ENCODE measurements around the gene PRR29.
A peak's percentile ranks its signal among the peaks of the same experiment; 100 is the strongest.
"Not testable (repeated sequence)": the region's sequence is repeated elsewhere in the genome, so short reads cannot be mapped to it uniquely, and the experiment has no call there.

PRR29 gene

DNA sequence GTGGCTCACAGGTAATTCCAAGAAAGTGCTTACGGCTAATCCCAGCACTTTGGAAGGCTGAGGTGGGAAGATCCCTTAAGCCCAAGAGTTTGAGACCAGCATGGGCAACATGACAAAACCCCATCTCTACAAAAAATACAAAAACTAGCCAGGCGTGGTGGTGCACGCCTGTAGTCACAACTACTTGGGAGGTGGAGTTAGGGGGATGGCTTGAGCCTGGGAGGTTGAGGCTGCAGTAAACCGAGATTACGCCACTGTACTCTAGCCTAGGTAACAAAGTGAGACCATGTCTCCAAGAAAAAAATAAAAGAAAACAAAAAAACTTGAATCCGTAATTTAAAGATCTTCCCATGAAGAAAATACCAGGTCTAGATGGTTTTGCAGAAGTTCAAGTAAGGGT is 17.3 kb downstream of the PRR29 start:
- no peak for DNase-seq (ENCODE audit: low read depth in 2 of 2)

DNA sequence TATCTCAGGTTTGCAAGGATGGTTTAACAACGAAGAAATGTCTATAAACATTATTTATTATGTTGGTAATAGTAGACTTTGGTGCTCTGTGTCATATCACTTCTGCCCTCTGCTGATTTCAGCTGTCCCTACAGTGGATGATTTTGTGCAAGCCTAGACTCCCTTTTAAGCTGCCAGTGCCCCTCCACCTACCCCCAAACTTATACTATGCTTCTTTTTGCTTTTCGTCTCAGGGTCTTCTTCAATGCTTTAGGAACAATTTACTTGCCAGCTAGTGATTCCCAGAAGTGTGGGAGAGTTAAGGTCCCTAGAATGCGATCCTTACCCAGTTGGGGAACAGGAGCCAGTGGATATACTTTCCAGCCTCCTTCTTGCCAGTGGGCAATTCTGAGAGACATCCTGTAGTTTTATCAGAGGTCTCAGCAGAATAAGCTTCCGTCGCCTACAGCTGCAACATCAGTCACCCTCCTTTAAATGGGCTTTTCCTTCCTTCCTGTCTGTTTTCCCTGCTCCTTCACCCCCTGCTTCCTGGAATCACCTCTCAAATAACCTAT is 18.2 kb downstream of the PRR29 start:
- no peak for DNase-seq (ENCODE audit: low read depth in 2 of 2)

DNA sequence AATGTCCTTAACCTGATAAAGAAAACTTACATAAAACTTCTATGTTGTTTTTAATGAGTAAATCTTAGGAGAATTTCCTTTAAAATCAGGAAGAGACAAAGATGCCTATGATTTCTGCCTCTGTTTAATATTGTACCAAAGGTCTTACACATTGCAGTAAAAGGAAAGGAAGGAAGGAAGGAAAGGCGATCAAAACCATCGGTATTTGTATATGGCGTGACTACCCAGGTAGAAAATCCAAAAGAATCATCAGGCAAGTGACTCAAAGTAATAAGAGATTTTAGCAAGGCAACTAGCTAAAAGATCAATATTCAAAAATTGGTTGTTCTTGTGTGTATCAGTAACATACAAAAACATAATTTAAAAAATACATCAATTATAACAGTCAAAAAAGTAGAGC is 18.8 kb downstream of the PRR29 start:
- DNase-seq (ENCODE audit: low read depth in 2 of 2), result no peak

DNA sequence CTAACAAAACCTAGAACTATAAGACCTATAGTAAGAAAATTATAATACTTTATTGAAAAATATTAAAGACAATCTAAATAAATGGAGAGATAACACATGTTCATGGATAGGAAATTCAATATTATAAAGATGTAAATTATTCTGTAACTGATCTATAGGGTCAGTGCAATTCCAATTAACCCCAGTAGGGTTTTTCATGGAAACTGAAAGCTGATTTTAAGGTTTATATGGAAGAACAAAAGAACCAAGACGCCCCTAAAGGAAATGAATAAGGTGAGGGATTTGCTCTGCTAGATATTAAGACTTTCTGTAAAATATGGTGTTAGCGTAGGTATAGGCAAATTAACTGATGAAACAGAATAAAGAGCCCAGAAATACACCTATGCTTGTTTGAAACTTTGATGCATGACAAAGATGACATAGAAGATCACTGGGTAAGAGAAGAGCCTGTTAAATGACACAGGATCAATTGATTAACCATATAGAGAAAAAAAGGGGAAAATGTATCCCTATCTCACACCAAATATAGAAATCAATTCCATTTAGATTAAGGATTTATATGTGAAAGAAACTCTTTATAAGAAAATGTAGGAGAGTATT is 19.3 kb downstream of the PRR29 start:
- DNase-seq (ENCODE audit: low read depth in 2 of 2), result no peak

DNA sequence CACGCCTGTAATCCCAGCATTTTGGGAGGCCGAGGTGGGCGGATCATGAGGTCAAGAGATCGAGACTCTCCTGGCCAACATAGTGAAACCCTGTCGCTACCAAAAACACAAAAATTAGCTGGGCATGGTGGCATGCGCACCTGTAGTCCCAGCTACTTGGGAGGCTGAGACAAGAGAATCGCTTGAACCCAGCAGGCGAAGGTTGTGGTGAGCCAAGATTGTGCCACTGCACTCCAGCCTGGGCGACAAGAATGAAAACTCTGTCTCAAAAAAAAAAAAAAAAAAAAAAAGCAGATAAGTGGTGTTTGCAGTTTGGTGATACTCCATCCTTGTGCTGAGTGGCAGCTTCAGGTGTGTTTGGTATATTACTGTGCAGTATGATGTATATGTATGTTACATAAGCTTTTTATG is 21.4 kb downstream of the PRR29 start:
- not testable (repeated sequence) for DNase-seq (ENCODE audit: low read depth in 2 of 2)

DNA sequence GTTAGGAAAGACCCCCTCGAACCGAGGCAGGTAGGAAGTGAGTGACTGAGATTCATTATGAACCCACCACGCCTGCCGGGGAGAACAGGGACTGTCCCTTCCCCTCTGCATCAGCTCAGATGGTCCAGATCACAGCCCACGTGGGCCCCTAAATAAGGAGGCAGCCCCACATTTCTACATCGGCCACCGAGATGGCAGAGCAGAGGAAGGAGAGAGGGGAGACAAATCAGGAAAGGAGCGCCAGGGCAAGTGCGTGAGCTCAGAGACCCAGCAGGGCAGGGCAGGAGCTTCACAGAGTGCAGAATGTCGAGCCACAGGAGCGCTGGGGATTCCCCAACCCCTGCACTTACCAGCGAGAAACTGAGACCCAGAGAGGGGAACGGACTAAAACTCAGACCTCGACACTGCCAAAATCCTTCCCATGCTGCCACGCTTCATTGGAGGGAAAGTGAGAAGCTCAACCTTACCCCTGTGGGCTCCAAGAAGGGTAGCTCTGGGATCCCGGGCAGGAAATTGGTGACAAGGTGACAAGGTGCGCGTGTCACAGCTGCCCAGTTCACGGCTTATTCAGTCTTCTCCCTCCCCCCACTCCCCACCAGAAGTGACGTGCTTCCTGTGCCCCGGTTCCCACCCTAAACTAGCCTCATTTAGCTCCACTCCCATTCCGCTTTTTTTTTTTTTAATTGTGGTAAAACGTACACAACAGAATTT is 22.1 kb downstream of the PRR29 start, which contains the start of gene ICAM2:
ICAM2 (minus strand) TSS at position 578 of the 711 bp plus-strand sequence. CDS start 13,942 bp downstream, outside the sequence.
- DNase-seq (ENCODE audit: low read depth in 2 of 2), result peak; percentile 76 to 87

DNA sequence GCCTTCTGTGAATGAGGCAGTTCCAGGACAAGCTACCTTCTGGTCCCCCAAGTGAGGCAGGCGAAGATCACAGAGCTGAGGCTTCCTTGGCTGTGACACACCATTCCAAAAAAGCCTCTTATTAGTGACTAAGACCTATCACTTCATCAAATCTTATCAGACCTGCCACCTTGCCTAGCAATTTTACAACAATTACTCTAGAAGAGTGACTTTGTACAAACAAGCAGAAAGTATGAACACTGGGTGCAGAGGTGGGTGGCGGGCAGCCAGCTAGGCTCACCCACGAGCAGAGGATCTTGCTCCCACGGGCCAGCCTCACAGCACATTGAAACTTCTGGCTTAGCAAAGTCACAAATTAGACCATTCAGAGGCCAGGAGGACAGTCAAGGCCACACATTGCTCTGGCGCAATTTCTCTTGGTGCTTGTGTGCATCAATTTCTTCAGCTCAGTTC is 24.5 kb downstream of the PRR29 start:
- no peak for DNase-seq (ENCODE audit: low read depth in 2 of 2)

DNA sequence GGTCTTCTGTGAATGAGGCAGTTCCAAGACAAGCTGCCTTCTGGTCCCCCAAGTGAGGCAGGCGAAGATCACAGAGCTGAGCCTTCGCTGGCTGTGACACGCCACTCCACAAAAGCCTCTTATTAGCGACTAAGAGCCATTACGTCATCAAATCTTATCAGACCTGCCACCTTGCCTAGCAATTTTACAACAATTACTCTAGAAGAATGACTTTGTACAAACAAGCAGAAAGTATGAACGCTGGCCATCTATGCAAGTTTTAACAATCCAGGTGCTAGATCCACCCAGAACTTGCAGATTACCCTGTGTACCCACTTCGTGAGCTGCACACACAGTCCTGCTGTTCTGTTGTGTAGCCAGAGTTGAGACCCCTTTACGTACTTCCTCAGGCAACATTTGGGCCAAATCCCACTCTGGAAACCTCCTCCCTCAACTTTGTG is 26.1 kb downstream of the PRR29 start:
- no peak for DNase-seq (ENCODE audit: low read depth in 2 of 2)

DNA sequence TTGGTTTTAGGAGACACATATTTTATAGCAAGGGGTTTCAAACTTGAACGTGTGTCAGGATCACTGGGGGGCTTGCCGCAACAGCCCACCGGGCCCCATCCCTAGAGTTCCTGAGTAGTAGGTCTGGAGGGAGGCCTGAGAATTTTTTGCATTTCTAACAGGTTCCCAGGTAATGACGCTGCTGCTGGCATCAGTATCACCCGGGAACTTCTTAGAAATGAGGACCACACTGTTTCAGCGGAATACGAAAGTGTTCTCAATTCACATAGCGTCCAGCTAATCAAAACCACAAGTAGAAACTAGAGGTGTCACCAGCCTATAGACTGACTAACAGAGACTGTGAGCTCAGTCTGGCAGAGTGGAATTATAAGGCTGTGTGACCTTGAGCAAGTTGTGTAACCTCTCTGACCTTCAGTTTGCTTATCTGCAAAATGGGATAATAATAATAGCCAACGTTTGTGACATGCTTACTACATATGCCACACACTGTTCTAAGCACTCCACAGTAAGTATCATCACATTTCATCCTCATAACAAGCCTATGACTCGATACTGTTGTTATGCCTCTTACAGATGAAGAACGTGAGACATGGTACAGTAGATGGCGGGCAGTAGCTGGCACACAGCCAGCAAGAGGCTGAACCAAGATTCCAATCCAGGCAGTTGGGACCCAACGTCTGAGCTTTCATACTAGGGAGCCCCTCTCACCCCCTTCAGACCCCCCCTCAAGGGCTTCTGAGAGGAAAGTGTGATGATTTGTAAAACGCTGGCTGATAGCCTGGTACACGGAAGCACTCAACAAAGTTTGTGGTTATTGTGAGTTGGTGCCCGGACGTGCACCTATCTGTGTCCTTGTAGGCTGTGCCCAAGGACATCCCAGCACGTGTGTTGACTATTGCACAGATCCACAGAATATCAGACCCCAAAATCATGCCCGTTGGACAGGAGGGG is 26.9 kb downstream of the PRR29 start:
- peak; percentile 19 to 20 for DNase-seq (ENCODE audit: low read depth in 2 of 2)

DNA sequence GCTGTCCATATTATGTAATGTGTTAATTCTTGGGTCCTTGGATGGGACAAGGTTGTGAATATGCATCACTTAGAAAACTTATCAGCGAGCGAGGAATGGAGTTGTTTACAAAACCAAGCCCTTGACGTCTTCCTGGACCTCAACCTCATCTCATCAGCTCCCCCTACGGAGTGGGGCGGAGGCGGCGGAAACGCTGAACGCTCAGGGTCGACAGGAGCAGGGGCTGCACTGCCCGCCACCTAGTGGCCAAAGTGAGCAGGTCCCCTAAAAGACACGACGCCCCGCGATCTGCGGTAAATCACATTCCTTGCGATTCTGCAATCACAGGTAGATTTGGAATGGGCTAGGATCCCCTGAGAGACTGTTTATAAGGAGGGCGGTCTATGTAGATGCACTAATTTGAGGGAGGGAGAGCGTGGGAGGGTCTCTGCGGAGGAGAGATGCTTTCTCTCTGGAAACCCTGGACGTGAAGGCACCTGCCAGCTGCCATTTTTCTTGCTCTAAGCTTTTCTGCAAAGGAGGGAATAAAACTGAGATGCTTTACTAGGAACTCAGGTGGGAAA is 27.7 kb downstream of the PRR29 start:
- peak; percentile 74 to 83 for DNase-seq (ENCODE audit: low read depth in 2 of 2)

DNA sequence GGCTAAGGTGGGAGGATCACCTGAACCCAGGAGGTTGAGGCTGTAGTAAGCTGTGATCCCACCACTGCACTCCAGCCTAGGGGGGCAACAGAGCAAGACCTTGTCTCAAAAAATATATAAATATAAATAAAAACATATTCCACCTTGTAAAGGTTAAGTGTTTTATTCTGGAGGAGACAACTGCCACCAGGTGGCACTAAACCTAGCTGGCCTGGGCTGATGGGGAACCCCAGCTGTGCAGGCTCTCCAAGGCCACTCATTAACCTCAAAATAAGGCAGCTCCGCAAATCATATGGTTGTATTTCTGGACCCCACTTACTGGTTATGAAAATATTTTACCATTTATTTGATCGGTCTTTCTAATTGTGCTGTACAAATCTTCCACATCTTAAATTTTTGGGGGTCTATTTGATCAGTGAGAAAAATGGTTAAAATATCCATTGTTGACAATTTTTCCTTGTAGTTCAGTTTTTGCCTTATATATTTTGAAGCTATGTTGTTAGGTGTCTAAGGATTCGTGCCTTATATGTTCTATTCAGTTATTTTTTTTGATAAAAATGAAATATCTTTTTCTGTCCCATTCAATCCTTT is 30.8 kb downstream of the PRR29 start:
- DNase-seq (ENCODE audit: low read depth in 2 of 2), result peak; percentile 41 to 56

DNA sequence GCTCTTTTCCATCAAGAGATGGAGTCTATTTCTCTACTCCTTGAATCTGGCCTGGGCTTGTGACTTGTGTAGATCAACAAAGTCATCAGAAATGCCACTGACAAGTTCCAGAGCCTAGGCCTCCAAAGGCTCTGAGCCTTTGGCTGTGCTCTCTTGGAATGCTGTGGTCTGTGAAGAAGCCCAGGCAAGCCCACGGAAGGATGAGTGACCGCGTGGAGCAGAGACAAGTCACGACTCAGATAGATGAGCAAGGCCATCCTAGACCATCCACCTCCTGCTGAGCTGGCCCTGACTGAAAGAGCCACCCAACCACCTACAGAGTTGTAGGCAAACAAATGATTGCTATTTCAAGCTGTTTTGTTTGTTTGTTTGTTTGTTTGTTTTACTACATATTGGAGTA is 33.9 kb downstream of the PRR29 start:
- no peak for DNase-seq (ENCODE audit: low read depth in 2 of 2)

DNA sequence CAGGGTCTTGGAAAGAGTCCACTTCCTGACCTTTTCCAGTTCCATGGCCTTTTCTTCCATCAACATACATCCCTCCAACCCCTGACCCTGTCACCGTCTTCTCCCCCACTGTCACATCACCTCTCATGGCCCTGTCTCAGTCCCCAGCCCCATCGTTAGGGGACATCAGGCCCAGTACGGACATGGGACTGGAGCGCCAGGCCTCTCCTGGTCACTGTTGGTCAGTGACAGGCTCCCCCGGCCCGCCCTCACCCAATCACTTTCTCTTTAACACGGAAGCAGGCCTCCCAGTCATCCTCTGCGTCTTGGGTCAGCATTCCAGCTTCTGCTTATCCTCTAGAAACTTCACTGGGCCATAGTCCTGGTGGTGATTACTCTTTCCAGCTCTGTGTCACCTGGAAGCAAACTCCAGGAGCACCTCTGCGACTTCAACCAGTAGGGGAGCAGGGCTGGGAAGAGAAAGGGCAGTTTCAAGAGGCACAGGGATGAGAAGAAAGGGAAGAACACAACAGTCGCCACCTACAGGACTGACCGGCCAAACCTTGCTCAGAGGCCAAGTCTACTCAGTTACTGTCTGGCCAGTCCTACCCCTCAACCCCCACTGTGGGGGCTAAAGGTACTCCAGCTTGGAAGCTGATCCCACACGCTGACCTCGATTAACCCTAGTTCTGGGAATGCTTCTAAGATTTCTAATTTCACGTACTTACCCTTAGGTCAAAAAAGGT is 38.2 kb downstream of the PRR29 start:
- no peak for DNase-seq (ENCODE audit: low read depth in 2 of 2)

DNA sequence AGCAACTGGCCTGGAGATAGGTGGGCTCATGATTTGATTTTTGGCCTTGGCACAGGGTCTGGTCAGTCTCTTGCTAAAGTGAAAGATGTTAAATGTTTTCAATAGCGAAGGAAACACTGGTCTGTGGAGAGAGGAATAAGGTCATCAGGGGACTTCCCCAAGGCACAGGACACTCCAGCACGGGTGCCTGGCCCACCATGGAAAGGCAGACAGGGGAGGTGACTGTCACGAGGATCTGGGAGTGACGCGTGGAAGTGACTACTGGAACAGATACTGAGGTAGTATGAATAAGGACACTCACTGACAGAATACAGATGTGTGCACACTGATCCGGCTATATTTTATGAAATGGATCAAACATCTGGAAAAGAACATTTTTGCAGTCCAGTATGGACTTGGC is 39.0 kb downstream of the PRR29 start:
- no peak for DNase-seq (ENCODE audit: low read depth in 2 of 2)

DNA sequence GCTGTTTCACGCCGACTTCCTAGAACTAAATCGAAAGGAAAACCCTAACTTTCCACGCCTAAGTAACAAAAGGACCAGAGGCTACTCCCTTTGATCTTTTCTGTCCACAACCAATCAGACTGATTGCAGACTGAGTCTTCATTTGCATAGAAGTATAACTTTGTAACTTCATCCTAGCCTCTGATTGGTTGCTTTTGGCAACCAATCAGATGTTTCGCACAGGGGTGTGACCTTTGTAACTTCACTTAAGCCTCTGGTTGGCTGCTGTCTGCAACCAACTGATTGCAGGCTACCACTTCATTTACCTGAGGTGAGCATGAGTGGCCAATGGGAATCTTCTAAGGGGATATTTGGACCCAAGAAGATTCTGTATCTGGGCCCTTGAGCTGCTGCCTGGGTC is 39.7 kb downstream of the PRR29 start:
- DNase-seq (ENCODE audit: low read depth in 2 of 2), result no peak

DNA sequence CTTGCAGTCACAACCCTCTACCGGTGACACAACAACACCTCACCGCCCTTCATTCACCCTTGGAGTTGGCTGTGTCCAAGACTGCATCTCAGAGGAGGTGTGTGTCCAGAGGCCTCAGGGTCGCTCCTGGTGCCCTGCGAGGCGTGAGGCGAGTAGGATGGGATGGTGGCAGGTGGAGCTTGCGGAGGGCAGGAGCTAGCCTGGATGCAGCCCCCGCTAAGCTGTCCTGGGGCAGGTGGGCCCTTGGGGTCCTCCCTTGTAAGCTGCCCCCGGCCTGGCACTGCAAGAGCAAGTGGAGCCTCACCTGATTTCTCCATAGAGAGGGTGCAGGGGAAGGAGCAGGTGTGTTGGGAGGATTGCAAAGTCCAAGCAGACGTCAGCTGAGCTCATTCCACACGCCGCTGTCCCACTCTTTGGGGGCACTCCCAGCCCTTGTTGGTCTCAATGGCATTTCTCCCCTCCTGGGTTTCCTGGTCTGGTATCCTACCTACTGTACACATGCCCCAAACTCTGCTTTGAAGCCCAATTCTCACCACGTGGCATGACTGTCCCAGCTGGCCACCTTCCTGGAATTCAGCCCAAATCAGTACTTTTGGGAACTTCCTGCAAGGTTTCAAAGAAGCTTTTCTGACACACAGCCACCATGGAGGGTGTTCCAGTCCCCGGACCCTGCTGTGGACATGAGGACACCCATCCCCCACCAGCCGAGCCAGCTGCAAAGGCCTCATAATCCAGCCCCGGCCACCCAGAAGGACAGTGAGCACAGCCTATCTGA is 40.4 kb downstream of the PRR29 start:
- DNase-seq (ENCODE audit: low read depth in 2 of 2), result no peak

DNA sequence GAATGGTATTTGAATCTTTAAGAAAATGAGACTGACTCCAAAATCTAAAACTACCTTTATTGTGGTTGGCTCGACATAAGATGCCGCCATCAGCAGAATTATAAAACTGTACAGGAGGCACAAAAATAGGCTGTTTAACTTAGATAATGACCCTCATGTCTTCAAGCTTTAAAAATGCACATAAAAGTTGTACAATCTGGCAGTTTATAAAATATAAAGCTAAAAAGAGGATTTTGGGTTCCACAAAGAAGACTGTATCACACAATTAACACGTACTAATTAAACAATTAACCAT is 40.9 kb downstream of the PRR29 start:
- no peak for DNase-seq (ENCODE audit: low read depth in 2 of 2)

DNA sequence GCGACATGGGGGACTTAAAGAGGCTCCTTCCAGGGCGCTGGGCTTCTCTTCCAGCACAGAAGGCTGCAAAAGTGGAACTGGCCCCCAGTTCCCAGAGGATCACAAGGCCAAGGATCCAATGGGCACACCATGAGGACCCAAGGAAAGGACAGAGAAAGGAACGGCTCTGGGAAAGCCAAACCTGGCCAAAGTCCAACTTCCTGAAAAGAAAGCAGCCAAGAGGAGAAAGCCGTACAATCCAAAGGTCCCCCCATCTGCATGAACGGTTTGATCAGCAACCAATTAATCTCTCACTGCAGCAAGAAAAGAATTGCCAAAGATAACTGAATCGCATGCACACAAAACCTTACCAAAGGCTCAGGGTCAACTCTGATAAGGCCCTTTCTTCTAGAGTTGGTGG is 42.1 kb downstream of the PRR29 start:
- DNase-seq (ENCODE audit: low read depth in 2 of 2), result no peak

DNA sequence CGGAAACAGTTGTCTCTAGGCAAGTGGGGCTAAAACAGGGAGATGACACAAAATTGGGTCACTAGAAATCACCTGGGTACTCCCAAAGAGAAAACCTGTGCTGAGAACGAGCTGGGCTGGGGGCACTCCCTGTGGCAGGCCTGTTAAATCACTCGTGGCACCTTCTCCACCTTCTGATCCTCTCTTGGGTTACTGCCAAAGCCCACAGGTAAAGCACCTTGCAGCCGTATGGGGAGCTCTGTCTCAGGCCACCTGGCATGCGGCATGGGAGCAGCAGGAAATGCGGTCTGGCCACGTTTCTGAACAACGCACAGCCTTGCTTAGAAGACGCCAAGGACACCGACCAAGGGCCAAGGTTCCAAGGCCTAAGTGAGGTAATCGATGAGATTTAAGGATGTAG is 43.8 kb downstream of the PRR29 start:
- DNase-seq (ENCODE audit: low read depth in 2 of 2), result no peak

All from activated CD8-positive, alpha-beta memory T cell treated with anti-CD3 and anti-CD28 coated beads for 4 hours (primary cell).